Peyer's patch (tissue), 4 donors: ENCODE results near the gene COL6A5. TPM values are rescaled to one million over a fixed set of nuclear protein-coding genes. Genes with fewer than 3 reads are reported as not detected.

Source experiments
- DNase-seq, 3 donors: peaks; one replicate each; pipeline ENCODE4 v3.0.0-alpha.2; 2017 to 2019
- H3K27ac ChIP-seq, 4 donors: fragments of 200-600 bp; sonication (generic); one replicate each; pipeline ENCODE4 v1.5.1; 2016 to 2019
- H3K27me3 ChIP-seq, 2 donors: fragments of 200-600 bp; sonication (generic); one replicate each; pipeline ENCODE4 v1.5.1; 2019
- H3K36me3 ChIP-seq, 3 donors: fragments of 200-600 bp; sonication (generic); one replicate each; pipeline ENCODE4 v1.5.1; 2016 to 2019
- H3K4me1 ChIP-seq, 4 donors: fragments of 200-600 bp; sonication (generic); one replicate each; pipeline ENCODE4 v1.5.1; 2016 to 2019
- H3K4me3 ChIP-seq, 4 donors: fragments of 200-600 bp; sonication (generic); 1 replicate in 3 of 4; 2 replicates in 1 of 4; pipeline ENCODE4 v1.5.1; 2016 to 2019; ENCODE audit warnings: mild to moderate bottlenecking in 1 of 4
- H3K9me3 ChIP-seq, 4 donors: fragments of 200-600 bp; sonication (generic); one replicate each; pipeline ENCODE4 v1.5.1; 2016 to 2019; ENCODE audit warnings: mild to moderate bottlenecking in 1 of 4
- CTCF ChIP-seq, 6 experiments: fragments of 450-650 bp in 4 of 6; fragments of 200-600 bp in 2 of 6; sonication (generic) in 1 of 6; IDR thresholded peaks; one replicate each; pipeline ENCODE4 v1.5.1; 2017 to 2019; ENCODE audit warnings: antibody characterized with exemption in 6 of 6, mild to moderate bottlenecking in 3 of 6, moderate library complexity in 1 of 6
- POLR2A ChIP-seq, 2 donors: fragments of 450-650 bp; IDR thresholded peaks; one replicate each; pipeline ENCODE4 v1.5.1; 2017; ENCODE audit warnings: antibody characterized with exemption in 2 of 2, mild to moderate bottlenecking in 2 of 2, moderate library complexity in 2 of 2
- total RNA-seq, 4 donors: library from RNA; depleted of rRNA; stranded (reverse); fragments of >200 nt; gene quantifications; one replicate each; pipeline ENCODE4 v1.1.0, GENCODE V29; 2016

Gene COL6A5
- total RNA-seq, 4 donors from 2014 or later: 1.7 TPM; not detected in 3

- H3K9me3 ChIP-seq: no peaks in the 10 kb centered on the region
- TF ChIP-seq POLR2A (IDR thresholded peaks at IDR 0.05) (no peak), CTCF (IDR thresholded peaks at IDR 0.05) (no peak)
- no peaks in the 10 kb centered on the region for H3K27me3 ChIP-seq
- H3K36me3 ChIP-seq: no peaks in the 10 kb centered on the region
- no peak for DNase-seq
- no peak overlapping the region for H3K27ac ChIP-seq
- H3K4me3 ChIP-seq: no peak overlapping the region
- no peaks in the 10 kb centered on the region for H3K4me1 ChIP-seq
Observed at GRCh38 chr3:130468311-130468710, 122.8 kb downstream of the COL6A5 start.

GRCh38 chr3:130470126-130470525 is 124.7 kb downstream of the COL6A5 start:
- no peaks in the 10 kb centered on the region for H3K4me1 ChIP-seq
- H3K9me3 ChIP-seq: no peaks in the 10 kb centered on the region
- no peak for DNase-seq
- H3K27me3 ChIP-seq: no peaks in the 10 kb centered on the region
- no peaks in the 10 kb centered on the region for H3K36me3 ChIP-seq
- TF ChIP-seq POLR2A (IDR thresholded peaks at IDR 0.05) (no peak), CTCF (IDR thresholded peaks at IDR 0.05) (no peak)
- H3K27ac ChIP-seq: no peak overlapping the region
- no peak overlapping the region for H3K4me3 ChIP-seq

- no peaks in the 10 kb centered on the region for H3K9me3 ChIP-seq
- no peak for DNase-seq
- H3K4me1 ChIP-seq: no peaks in the 10 kb centered on the region
- no peaks in the 10 kb centered on the region for H3K27me3 ChIP-seq
- no peak overlapping the region for H3K4me3 ChIP-seq
- TF ChIP-seq POLR2A (IDR thresholded peaks at IDR 0.05) (no peak), CTCF (IDR thresholded peaks at IDR 0.05) (no peak)
- no peaks in the 10 kb centered on the region for H3K36me3 ChIP-seq
- no peak overlapping the region for H3K27ac ChIP-seq
Observed at GRCh38 chr3:130473416-130473815, 127.9 kb downstream of the COL6A5 start.

- Histone ChIP-seq H3K36me3 (no peaks in the 10 kb centered on the region), H3K4me1 (no peaks in the 10 kb centered on the region), H3K4me3 (no peak overlapping the region), H3K27me3 (no peaks in the 10 kb centered on the region), H3K9me3 (no peaks in the 10 kb centered on the region), H3K27ac (no peak overlapping the region)
- TF ChIP-seq CTCF (IDR thresholded peaks at IDR 0.05) (peak in 1 of 6 experiments; percentile 10), POLR2A (IDR thresholded peaks at IDR 0.05) (no peak)
- no peak for DNase-seq
Observed at GRCh38 chr3:130480736-130481135, 135.3 kb downstream of the COL6A5 start.

- Histone ChIP-seq H3K4me3 (no peak overlapping the region), H3K27ac (no peak overlapping the region), H3K9me3 (no peaks in the 10 kb centered on the region), H3K4me1 (no peaks in the 10 kb centered on the region), H3K27me3 (no peaks in the 10 kb centered on the region), H3K36me3 (no peaks in the 10 kb centered on the region)
- no peak for DNase-seq
- TF ChIP-seq POLR2A (IDR thresholded peaks at IDR 0.05) (no peak), CTCF (IDR thresholded peaks at IDR 0.05) (no peak)
Observed at GRCh38 chr3:130488288-130488687, 142.8 kb downstream of the COL6A5 start.
